KOPT-K1 (cell line): ENCODE results near the gene PRKAG2.
"Not testable (repeated sequence)": the region's sequence is repeated elsewhere in the genome, so short reads cannot be mapped to it uniquely, and the experiment has no call there.

Source experiments
- H3K27ac ChIP-seq: fragments of 200-600 bp; sonication (generic); 2 replicates; pipeline ENCODE4 v1.5.1; 2016; ENCODE audit warnings: antibody characterized with exemption, mild to moderate bottlenecking, low read depth, low read length; ENCODE audit not compliant: poor library complexity, severe bottlenecking
- H3K36me3 ChIP-seq: fragments of 200-600 bp; sonication (generic); 2 replicates; pipeline ENCODE4 v1.5.1; 2017; ENCODE audit warnings: antibody characterized with exemption, mild to moderate bottlenecking, low read length, moderate library complexity; ENCODE audit not compliant: insufficient read depth
- H3K9me3 ChIP-seq: fragments of 200-600 bp; sonication (generic); 2 replicates; pipeline ENCODE4 v1.5.1; 2017; ENCODE audit warnings: antibody characterized with exemption, low read length, mild to moderate bottlenecking; ENCODE audit not compliant: insufficient read depth, poor library complexity, severe bottlenecking

The PRKAG2 gene

GRCh38 chr7:151785681-151785965 is 91.3 kb downstream of the PRKAG2 start:
- no peaks in the 10 kb centered on the region for H3K9me3 ChIP-seq
- H3K27ac ChIP-seq: no peak overlapping the region
- no peaks in the 10 kb centered on the region for H3K36me3 ChIP-seq

DNA sequence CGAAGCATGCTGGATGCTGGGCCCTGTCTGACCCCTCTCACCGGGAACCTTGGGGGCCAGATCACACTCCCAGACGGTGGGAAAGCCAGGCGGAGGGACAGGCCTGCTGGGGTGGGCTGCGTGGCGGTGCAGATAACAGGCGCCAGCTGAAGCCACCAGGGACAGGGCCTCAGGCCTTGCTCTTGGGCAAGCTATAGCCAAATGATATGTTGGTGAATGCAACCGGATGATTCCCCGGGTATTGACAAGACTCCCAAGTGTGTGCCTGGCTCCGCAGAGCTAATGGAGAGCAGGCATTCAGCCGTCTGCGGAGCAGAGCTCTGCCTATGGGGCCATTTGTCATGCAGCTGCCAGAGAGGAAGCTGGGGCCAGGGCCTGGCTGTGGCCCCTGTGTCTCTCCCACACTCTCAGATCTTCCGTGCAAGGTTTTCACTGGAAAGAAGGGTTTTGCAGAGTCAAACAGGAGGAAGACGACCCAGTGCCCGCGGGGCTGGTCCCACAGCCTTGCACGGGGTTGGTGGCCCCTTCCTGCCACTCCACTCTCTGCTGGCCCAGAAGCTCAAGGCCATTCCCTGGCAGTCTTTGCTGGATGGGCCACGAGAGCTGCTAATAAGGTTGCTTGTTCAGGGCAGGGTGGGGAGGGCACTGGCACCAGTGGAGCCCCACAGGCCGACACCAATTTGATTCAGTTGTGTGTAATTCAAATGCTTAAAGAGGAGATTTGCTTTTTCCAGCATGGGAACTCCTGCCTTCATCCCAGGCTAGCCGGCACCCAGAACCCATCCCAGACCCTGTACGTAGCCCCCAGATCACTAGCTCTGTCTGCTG is 91.8 kb downstream of the PRKAG2 start:
- no peaks in the 10 kb centered on the region for H3K36me3 ChIP-seq
- no peaks in the 10 kb centered on the region for H3K9me3 ChIP-seq
- H3K27ac ChIP-seq: no peak overlapping the region

GRCh38 chr7:151783958-151784575 is 92.8 kb downstream of the PRKAG2 start:
- Histone ChIP-seq H3K9me3 (no peaks in the 10 kb centered on the region), H3K27ac (no peak overlapping the region), H3K36me3 (no peaks in the 10 kb centered on the region)

GRCh38 chr7:151782598-151783448 is 94.1 kb downstream of the PRKAG2 start:
- Histone ChIP-seq H3K36me3 (no peaks in the 10 kb centered on the region), H3K27ac (no peak overlapping the region), H3K9me3 (peaks cover 3% of the 10 kb centered on the region)

DNA sequence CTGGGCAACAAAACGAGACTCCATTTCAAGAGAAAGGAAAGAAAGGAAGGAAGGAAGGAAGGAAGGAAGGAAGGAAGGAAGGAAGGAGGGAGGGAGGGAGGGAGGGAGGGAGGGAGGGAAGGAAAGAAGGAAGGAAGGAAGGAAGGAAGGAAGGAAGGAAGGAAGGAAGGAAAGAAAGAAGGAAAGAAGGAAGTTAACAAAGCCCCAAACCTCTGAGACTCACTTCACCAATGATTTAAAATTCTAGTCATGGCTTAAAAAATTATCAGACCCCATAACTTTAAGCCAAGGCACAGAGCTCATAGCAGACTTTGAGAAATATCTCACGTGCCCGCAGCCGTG is 94.7 kb downstream of the PRKAG2 start:
- H3K36me3 ChIP-seq, H3K9me3 ChIP-seq, H3K27ac ChIP-seq: not testable (repeated sequence)

GRCh38 chr7:151781161-151781845 is 95.6 kb downstream of the PRKAG2 start:
- no peak overlapping the region for H3K27ac ChIP-seq
- H3K36me3 ChIP-seq: no peaks in the 10 kb centered on the region
- peaks cover 9% of the 10 kb centered on the region for H3K9me3 ChIP-seq

DNA sequence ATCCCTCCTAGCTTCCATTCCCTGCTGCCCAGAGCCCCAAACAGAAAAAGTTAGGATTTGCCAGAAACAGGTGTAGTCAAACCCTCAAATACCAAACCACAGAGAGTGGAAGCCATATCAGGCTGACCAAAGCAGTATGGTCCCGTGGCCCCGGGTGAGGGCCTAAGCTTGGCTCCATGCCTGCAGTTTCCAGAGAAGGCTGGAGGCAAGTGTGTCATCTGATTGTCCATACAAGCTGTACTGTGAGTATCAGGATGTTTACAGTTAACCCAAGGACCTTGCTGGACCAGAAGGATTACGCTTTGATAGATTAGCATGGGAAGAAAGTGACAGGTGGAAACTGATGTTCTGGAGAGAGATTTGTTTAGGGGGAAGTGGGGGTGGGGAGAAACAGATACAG is 96.3 kb downstream of the PRKAG2 start:
- Histone ChIP-seq H3K36me3 (no peaks in the 10 kb centered on the region), H3K9me3 (peaks cover 9% of the 10 kb centered on the region), H3K27ac (no peak overlapping the region)

DNA sequence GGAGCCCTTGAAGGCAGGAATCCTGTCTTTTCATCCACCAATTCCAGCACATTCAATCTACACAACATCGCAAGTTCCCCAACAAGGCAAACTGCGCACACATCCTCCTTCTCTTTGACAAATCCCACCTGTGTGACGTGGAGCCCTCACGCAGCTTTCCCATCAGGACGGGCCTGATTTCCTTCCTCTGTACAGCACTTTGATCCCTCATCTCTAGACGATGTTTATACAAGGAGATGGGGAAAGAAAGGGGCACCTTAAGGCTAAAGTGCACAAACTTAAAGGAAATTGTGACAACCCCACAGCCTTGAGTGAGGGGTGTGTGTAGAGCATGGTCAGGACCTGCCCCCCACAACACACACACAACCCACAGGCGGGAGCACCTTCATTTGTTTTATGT is 97.2 kb downstream of the PRKAG2 start:
- Histone ChIP-seq H3K9me3 (peaks cover 9% of the 10 kb centered on the region), H3K36me3 (no peaks in the 10 kb centered on the region), H3K27ac (no peak overlapping the region)

GRCh38 chr7:151779255-151779654 is 97.7 kb downstream of the PRKAG2 start:
- Histone ChIP-seq H3K9me3 (peaks cover 9% of the 10 kb centered on the region), H3K36me3 (no peaks in the 10 kb centered on the region), H3K27ac (no peak overlapping the region)

- Histone ChIP-seq H3K27ac (no peak overlapping the region), H3K9me3 (peaks cover 9% of the 10 kb centered on the region), H3K36me3 (no peaks in the 10 kb centered on the region)
Measured at GRCh38 chr7:151777908-151778670, 98.8 kb downstream of the PRKAG2 start.

- peaks cover 9% of the 10 kb centered on the region for H3K9me3 ChIP-seq
- H3K36me3 ChIP-seq: no peaks in the 10 kb centered on the region
- H3K27ac ChIP-seq: no peak overlapping the region
Measured at GRCh38 chr7:151777495-151777880, 99.4 kb downstream of the PRKAG2 start.

DNA sequence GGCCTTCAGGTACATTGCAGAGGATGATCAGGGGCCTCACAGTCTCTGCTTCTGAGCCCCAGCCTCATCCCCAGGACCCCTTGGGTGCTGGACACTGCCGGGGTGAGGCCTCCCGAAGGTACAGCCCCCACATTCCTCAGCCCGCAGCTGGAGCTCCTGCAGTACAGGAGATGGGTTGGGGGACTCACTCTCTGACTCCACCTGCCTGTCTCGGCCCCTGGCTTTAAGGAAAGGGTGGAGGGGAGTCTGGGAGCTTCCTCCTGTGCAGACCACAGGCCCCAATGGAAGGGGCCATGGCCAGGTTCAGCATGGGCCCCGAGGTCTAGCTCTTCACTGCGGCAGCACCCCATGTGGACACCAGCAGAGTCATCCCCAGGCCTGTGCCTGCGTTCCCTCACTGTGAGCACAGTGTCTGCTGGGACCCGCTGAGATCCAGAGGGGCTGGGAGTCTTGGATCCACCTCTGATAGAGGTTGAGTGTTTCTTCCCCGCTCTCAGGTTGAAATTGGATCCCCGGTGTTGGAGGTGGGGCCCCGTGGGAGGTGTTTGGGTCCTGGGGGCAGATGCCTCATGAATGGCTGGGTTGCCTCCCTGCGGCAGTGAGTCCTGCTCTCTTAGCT is 99.9 kb downstream of the PRKAG2 start:
- Histone ChIP-seq H3K9me3 (peaks cover 9% of the 10 kb centered on the region), H3K36me3 (no peaks in the 10 kb centered on the region), H3K27ac (no peak overlapping the region)

GRCh38 chr7:151776446-151776845 is 100.5 kb downstream of the PRKAG2 start:
- no peaks in the 10 kb centered on the region for H3K36me3 ChIP-seq
- H3K9me3 ChIP-seq: peaks cover 9% of the 10 kb centered on the region
- H3K27ac ChIP-seq: no peak overlapping the region
